GM18520 (cell line): Measurements from ENCODE around the gene TMEM14B.
A peak's percentile ranks its signal among the peaks of the same experiment; 100 is the strongest.
"Not testable (repeated sequence)": the region's sequence is repeated elsewhere in the genome, so short reads cannot be mapped to it uniquely, and the experiment has no call there.

Experiments
- ATAC-seq: cut with Tn5 transposase; IDR thresholded peaks from one replicate; pipeline ENCODE4 v1.9.1; 2021; ENCODE audit not compliant: unreplicated experiment

Gene TMEM14B

GRCh38 chr6:10747251-10747972 is at the start of gene TMEM14B:
TMEM14B (plus strand) TSS chr6:10747805; CDS start chr6:10749246, 1,441 bp downstream.
- ATAC-seq, result peak; percentile 93

GRCh38 chr6:10713962-10714361 is 33.6 kb upstream of the TMEM14B start:
- no peak for ATAC-seq

DNA sequence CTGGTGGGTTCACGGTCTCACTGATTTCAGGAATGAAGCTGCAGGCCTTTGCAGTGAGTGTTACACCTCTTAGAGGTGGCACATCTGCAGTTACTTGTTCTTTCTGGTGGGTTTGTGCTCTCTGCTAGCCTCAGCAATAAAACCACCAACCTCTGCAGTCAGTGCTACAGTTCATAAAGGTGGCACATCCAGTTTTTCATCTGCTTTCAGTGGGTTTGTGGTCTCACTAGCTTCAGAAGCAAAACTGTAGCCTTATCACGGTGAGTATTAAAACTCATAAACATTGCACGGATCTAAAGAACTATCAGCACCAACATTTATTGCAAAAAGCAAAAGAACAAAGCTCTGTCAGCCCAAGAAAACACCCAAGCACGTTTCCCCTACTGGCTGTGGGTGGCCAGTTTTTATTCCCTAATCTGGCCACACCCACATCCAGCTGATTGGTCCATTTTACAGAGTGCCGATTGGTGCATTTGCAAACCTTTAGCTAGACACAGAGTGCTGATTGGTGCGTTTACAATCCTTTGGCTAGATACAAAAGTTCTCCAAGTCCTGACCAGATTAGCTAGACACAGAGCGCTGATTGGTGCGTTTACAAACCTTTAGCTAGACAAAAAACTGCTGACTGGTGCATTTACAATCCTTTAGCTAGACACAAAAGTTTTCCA is 28.2 kb upstream of the TMEM14B start:
- ATAC-seq, result no peak

- ATAC-seq, result no peak
Observed at GRCh38 chr6:10719964-10720264, 27.7 kb upstream of the TMEM14B start.

GRCh38 chr6:10720265-10720959 is 27.2 kb upstream of the TMEM14B start:
- ATAC-seq, result no peak

DNA sequence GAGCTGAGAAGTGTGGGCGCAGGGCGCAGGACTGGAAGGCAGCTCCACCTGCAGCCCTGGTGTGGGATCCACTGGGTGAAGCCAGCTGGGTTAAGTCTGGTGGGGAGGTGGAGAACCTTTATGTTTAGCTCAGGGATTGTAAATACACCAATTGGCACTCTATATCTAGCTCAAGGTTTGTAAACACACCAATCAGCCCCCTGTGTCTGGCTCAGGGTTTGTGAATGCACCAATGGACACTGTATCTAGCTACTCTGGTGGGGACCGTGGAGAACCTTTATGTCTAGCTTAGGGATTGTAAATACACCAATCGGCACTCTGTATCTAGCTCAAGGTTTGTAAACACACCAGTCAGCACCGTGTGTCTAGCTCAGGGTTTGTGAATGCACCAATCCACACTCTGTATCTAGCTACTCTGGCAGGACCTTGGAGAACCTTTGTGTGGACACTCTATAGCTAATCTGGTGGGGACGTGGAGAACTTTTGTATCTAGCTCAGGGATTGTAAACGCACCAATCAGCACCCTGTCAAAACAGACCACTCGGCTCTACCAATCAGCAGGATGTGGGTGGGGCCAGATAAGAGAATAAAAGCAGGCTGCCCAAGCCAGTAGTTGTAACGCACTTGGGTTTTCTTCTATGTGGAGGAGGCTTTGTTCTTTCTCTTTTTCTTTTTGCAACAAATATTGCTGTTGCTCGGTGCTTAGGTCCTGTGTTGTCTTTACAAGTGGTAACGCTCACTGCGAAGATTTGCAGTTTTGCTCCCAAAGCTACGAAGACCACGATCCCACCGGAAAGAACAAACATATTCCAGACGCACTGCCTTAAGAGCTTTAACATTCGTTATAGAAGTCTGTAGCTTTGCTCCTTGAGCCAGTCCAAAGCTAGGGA is 26.4 kb upstream of the TMEM14B start:
- not testable (repeated sequence) for ATAC-seq

- no peak for ATAC-seq
Observed at GRCh38 chr6:10721850-10722569, 25.6 kb upstream of the TMEM14B start.

- ATAC-seq, result no peak
Observed at GRCh38 chr6:10722570-10722819, 25.1 kb upstream of the TMEM14B start.

DNA sequence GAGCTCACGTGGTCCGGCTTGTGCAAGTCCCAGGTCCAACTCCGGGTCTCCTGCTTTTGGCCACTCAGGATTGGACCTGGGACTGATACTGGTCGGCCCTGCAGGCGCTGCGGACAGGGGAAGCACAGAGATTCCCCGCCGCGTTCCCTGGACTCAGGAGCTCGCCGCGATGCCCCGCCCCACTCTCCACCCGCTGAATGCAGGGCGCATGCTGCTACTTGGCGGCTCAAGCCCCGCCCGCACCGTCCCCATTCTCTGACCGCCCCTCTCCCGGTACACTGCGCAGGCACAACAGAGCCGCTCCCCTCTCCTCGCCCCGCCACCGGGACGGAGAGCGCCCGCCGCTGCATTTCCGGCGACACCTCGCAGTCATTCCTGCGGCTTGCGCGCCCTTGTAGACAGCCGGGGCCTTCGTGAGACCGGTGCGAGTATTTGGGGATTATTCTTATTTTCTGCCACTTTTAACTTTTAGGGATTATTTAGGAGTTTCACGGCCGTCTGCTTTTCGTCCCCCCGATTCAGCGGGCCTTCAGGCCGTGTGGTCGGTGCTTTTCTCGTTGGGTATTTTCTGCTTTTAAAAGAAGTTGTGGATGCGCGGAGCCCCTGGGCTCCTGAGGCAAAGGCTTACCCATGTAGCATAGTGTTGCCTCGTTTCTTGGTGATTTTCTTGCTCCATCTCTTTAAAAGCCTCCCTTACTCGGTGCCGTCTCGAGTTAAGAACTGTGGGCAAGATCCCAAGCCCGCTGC is 24.6 kb upstream of the TMEM14B start, which contains the start of gene TMEM14C:
TMEM14C (plus strand) TSS at position 251 of the 747 bp plus-strand sequence. CDS start 1,544 bp downstream, outside the sequence.
- ATAC-seq, result peak; percentile 96

GRCh38 chr6:10723567-10723881 is 24.1 kb upstream of the TMEM14B start:
- ATAC-seq, result no peak

- ATAC-seq, result no peak
Observed at GRCh38 chr6:10725044-10725443, 22.6 kb upstream of the TMEM14B start.

DNA sequence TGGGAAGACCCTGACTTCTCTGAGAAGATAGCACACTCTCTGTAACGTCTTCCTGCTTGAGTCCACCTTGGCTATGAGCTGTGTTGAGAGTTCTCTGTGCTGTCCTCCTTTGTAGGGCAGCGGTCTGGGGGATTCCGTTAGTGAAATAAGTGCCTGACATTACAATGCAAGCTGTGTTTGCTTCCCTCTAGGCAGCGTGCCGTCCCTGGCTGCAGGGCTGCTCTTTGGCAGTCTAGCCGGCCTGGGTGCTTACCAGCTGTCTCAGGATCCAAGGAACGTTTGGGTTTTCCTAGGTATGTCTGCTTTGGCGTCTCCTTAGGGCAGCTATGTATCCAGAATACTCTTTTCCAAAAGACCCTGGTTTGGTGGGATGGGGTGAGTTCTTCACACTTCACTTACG is 21.9 kb upstream of the TMEM14B start:
- no peak for ATAC-seq

DNA sequence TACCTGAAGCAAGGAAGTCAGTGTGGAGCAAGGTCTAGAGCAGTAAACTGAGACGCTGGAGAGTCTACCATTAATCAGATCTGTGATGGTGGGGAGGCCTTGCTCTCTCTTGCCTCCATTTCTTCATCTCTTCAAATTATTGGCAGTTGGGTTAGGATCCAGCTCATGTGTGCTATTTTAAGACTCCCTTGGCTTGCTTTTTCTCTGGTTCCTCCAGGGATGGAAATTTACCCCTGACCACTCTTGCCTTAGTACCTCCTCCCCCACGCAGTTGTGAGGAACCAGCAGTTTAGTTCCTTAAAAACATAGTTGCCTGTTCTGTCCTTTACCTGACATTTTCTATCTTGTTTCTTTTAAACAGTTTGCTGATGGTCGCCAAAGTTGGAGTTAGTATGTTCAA is 17.4 kb upstream of the TMEM14B start:
- ATAC-seq, result no peak

- no peak for ATAC-seq
Observed at GRCh38 chr6:10733151-10733715, 14.4 kb upstream of the TMEM14B start.

GRCh38 chr6:10733863-10734262 is 13.7 kb upstream of the TMEM14B start:
- ATAC-seq, result no peak

GRCh38 chr6:10736731-10737130 is 10.9 kb upstream of the TMEM14B start:
- no peak for ATAC-seq

DNA sequence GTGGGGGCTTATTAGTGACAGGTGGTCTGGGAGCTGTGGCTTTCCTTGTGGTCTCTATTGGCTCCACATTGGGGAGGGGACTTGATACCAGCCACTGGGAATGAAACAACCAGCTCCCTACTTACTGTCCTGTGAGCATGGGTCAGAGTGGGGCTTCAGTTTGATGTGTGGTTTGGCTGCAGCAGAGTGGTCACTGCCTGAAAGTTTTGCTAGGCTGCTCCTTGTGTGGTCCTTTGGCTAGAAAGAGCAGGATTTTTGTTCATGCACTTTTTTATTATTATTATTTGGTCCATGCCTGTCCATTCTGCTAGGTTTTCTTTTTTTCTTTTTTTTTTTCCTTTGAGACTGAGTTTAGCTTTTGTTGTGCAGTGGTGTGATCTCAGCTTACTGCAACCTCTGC is 7.5 kb upstream of the TMEM14B start:
- ATAC-seq, result no peak

DNA sequence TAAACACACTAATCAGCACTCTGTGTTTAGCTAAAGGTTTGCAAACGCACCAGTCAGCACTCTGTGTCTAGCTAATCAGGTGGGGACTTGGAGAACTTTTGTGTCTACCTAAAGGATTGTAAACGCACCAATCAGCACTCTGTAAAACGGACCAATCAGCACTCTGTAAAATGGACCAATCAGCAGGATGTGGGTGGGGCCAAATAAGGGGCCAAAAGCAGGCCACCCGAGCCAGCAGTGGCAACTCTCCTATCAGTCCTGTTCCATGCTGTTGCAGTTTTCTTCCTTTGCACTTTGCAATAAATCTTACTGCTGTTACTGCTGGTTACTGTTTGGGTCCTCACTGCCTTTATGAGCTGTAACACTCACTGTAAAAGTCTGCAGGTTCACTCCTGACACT is 6.0 kb upstream of the TMEM14B start:
- ATAC-seq, result not testable (repeated sequence)

- no peak for ATAC-seq
Observed at GRCh38 chr6:10742251-10742650, 5.4 kb upstream of the TMEM14B start.

DNA sequence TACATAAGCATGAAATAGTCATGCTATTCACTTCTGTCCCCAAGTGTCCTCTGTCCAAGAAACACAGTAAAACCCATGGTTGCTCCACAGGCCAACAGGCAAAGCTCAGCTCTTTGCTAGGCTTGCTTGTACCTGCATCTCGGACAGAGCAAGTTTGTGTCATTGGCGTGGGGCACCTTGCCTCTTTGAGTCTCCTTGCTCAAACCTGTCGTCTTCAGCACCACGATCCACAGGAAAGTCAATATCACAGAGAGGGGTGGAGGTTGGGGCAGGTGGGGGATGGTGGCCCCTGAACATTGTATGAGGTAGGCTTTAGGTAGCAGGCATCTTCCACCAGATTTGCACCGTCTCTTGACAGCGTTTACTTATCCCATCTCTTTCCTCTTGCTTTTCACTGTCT is 4.1 kb upstream of the TMEM14B start:
- ATAC-seq, result no peak
